Ishikawa (cell line): ENCODE results near the gene PLD6.

Source experiments
- CEBPB ChIP-seq: IDR thresholded peaks from 2 replicates; pipeline ENCODE4 v1.6.1; 2012
- CREB1 ChIP-seq: IDR thresholded peaks from 2 replicates; pipeline ENCODE4 v1.6.1; 2012; ENCODE audit warnings: low read depth
- EGR1 ChIP-seq: IDR thresholded peaks from 2 replicates; pipeline ENCODE4 v1.6.1; 2012
- EP300 ChIP-seq: IDR thresholded peaks from 2 replicates; pipeline ENCODE4 v1.6.1; 2012; ENCODE audit warnings: borderline replicate concordance
- FOXM1 ChIP-seq: IDR thresholded peaks from 2 replicates; pipeline ENCODE4 v1.6.1; 2012; ENCODE audit warnings: low read depth, borderline replicate concordance
- NFIC ChIP-seq: IDR thresholded peaks from 2 replicates; pipeline ENCODE4 v1.6.1; 2012
- REST ChIP-seq: IDR thresholded peaks from 2 replicates; pipeline ENCODE4 v1.6.1; 2012; ENCODE audit warnings: low read depth, mild to moderate bottlenecking
- TAF1 ChIP-seq: IDR thresholded peaks from 2 replicates; pipeline ENCODE4 v1.6.1; 2012; ENCODE audit warnings: low read depth, mild to moderate bottlenecking
- TCF12 ChIP-seq: IDR thresholded peaks from 2 replicates; pipeline ENCODE4 v1.6.1; 2012; ENCODE audit warnings: low read depth
- TEAD4 ChIP-seq: IDR thresholded peaks from 2 replicates; pipeline ENCODE4 v1.6.1; 2012
- YY1 ChIP-seq: IDR thresholded peaks from 2 replicates; pipeline ENCODE4 v1.6.1; 2012; ENCODE audit warnings: low read depth
- ZBTB7A ChIP-seq: IDR thresholded peaks from 2 replicates; pipeline ENCODE4 v1.6.1; 2012; ENCODE audit warnings: low read depth
- TF ChIP-seq, protein P1 (sequence below): IDR thresholded peaks from 2 replicates; pipeline ENCODE4 v1.6.1; 2012
- TF ChIP-seq, protein P2 (sequence below): IDR thresholded peaks from 2 replicates; pipeline ENCODE4 v1.6.1; 2012

The PLD6 gene

DNA sequence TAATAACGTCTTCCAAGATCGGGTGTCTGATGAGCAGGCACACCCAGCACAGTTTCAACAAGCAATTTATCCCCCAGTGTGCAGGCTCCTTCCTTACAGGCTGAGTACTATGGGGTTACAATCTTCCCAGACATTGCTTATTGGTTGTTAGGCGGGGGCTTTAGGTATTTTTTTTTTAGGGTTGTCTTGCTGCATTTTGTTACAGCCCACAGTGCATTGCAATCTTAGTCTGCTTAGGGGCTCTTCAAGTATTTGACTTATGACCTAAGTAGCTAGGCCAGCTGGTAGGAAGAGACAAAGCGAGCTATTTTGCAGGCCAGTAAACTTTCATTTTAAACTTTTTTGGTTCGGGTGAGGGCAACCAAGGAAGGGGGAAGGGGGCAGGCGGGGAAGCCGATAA is 5.8 kb downstream of the PLD6 start:
- TF ChIP-seq NFIC: no peak
- TF ChIP-seq, protein P1, sequence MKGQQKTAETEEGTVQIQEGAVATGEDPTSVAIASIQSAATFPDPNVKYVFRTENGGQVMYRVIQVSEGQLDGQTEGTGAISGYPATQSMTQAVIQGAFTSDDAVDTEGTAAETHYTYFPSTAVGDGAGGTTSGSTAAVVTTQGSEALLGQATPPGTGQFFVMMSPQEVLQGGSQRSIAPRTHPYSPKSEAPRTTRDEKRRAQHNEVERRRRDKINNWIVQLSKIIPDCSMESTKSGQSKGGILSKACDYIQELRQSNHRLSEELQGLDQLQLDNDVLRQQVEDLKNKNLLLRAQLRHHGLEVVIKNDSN: no peak
- no peak for TF ChIP-seq CEBPB
- no peak for TF ChIP-seq YY1
- no peak for TF ChIP-seq REST
- no peak for TF ChIP-seq TEAD4
- no peak for TF ChIP-seq TCF12

DNA sequence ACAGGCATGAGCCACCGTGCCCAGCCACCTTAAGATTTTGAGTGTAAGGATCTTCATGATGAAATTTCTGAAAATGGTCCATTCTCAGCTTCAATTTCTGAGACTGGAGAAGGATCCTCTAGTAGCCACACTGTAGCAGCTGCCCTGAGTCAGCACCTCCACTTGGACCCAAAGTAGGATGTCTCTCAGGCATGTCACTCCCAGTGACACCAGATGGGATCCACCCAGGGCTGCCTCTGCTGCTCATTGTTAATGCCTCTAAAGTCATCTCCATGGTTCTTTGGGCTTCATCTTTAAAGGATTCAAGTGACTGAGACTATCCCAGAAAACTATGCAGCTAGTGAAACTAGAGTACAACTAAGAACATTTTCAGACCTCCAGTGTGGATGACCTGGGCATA is 7.9 kb downstream of the PLD6 start:
- TF ChIP-seq REST (no peak), YY1 (no peak), TAF1 (no peak), NFIC (no peak), ZBTB7A (no peak), FOXM1 (no peak)

- TF ChIP-seq REST (no peak), FOXM1 (no peak), EP300 (no peak), CREB1 (no peak), YY1 (no peak), CEBPB (no peak)
- TF ChIP-seq, protein P2, sequence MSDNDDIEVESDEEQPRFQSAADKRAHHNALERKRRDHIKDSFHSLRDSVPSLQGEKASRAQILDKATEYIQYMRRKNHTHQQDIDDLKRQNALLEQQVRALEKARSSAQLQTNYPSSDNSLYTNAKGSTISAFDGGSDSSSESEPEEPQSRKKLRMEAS: no peak
These were observed 9.4 kb downstream of the PLD6 start for GRCh38 chr17:17196776-17197175.

DNA sequence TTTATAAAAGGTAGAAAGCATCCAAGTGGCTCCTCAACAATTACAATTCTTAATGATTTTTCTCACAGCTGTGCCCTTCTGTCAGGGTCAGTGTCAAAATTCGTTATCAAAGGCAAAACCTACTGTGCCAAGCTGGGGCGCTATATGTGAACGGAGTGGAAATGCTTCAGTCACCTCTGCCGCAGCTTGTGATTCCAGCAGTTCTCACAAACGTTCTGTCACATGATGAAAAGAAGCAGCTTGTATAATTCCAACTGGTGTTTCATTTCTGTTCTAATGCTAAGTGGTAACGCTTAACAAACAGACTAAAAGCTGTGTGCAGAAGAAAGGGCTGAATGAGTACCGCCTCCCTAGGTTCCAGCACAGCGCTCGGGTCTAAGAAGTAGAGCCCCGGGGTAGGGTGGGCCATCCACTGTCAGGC is 14.2 kb downstream of the PLD6 start:
- TF ChIP-seq CEBPB (no peak), TEAD4 (no peak), YY1 (no peak)
- TF ChIP-seq, protein P1: no peak
- TF ChIP-seq, protein P2: no peak

- TF ChIP-seq TEAD4 (no peak), REST (no peak), NFIC (no peak), EP300 (no peak), EGR1 (no peak), ZBTB7A (no peak), TAF1 (no peak), TCF12 (no peak), CREB1 (no peak), FOXM1 (no peak)
These were observed 14.8 kb downstream of the PLD6 start for GRCh38 chr17:17191346-17191792.
